Measurements from ENCODE around the gene GOPC.

The GOPC gene

DNA sequence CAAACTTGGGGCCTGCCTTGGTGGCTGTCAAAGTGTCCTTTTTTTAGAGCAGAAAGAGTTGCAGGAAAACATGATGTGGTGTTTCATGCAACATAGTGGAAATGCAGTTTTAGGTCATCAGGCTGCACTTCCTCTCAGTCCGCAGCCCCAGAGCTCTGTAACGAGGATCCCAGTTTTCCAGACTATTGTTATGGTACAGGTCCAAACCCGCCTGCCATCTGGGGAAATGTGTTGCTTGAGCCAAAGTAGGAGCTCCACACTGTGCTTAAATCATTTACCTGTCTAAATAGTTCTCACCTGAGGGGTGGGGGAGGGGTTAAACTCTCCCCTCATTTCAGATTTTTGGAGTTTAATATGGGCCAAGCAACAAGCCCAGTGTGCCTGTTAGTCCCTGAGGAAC is 59.8 kb downstream of the GOPC start:
- TF ChIP-seq TAF1 (IDR thresholded peaks at IDR 0.05; ENCODE audit: low read depth) (no peak), TEAD4 (IDR thresholded peaks at IDR 0.05) (no peak), CREB1 (IDR thresholded peaks at IDR 0.05; ENCODE audit: low read depth) (no peak), EGR1 (IDR thresholded peaks at IDR 0.05) (no peak), YY1 (IDR thresholded peaks at IDR 0.05; ENCODE audit: low read depth) (no peak), TCF12 (IDR thresholded peaks at IDR 0.05; ENCODE audit: low read depth) (no peak), ZBTB7A (IDR thresholded peaks at IDR 0.05; ENCODE audit: low read depth) (no peak), EP300 (IDR thresholded peaks at IDR 0.05; ENCODE audit: borderline replicate concordance) (no peak), RAD21 (IDR thresholded peaks at IDR 0.05; ENCODE audit: low read depth) (no peak), NFIC (IDR thresholded peaks at IDR 0.05) (no peak), FOXM1 (IDR thresholded peaks at IDR 0.05; ENCODE audit: borderline replicate concordance, low read depth) (no peak)
- TF ChIP-seq, protein P1, sequence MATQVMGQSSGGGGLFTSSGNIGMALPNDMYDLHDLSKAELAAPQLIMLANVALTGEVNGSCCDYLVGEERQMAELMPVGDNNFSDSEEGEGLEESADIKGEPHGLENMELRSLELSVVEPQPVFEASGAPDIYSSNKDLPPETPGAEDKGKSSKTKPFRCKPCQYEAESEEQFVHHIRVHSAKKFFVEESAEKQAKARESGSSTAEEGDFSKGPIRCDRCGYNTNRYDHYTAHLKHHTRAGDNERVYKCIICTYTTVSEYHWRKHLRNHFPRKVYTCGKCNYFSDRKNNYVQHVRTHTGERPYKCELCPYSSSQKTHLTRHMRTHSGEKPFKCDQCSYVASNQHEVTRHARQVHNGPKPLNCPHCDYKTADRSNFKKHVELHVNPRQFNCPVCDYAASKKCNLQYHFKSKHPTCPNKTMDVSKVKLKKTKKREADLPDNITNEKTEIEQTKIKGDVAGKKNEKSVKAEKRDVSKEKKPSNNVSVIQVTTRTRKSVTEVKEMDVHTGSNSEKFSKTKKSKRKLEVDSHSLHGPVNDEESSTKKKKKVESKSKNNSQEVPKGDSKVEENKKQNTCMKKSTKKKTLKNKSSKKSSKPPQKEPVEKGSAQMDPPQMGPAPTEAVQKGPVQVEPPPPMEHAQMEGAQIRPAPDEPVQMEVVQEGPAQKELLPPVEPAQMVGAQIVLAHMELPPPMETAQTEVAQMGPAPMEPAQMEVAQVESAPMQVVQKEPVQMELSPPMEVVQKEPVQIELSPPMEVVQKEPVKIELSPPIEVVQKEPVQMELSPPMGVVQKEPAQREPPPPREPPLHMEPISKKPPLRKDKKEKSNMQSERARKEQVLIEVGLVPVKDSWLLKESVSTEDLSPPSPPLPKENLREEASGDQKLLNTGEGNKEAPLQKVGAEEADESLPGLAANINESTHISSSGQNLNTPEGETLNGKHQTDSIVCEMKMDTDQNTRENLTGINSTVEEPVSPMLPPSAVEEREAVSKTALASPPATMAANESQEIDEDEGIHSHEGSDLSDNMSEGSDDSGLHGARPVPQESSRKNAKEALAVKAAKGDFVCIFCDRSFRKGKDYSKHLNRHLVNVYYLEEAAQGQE (IDR thresholded peaks at IDR 0.05; ENCODE audit: low read depth) = no peak
- TF ChIP-seq, protein P2, sequence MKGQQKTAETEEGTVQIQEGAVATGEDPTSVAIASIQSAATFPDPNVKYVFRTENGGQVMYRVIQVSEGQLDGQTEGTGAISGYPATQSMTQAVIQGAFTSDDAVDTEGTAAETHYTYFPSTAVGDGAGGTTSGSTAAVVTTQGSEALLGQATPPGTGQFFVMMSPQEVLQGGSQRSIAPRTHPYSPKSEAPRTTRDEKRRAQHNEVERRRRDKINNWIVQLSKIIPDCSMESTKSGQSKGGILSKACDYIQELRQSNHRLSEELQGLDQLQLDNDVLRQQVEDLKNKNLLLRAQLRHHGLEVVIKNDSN (IDR thresholded peaks at IDR 0.05) = no peak
- TF ChIP-seq, protein P3, sequence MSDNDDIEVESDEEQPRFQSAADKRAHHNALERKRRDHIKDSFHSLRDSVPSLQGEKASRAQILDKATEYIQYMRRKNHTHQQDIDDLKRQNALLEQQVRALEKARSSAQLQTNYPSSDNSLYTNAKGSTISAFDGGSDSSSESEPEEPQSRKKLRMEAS (IDR thresholded peaks at IDR 0.05) = no peak

DNA sequence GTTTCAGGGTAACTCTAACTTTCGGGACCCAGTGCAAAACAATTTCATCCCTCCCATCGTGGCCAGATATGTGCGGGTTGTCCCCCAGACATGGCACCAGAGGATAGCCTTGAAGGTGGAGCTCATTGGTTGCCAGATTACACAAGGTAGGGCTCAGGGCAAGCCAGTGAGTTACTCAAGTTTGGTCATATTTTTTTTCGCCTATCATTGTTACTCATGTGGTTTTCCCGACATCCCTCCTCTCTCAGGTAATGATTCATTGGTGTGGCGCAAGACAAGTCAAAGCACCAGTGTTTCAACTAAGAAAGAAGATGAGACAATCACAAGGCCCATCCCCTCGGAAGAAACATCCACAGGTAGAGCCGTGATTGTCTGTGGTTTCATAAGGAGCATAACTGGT is 61.6 kb downstream of the GOPC start:
- TF ChIP-seq CEBPB (IDR thresholded peaks at IDR 0.05) (no peak), FOXM1 (IDR thresholded peaks at IDR 0.05; ENCODE audit: borderline replicate concordance, low read depth) (no peak), RAD21 (IDR thresholded peaks at IDR 0.05; ENCODE audit: low read depth) (no peak), EP300 (IDR thresholded peaks at IDR 0.05; ENCODE audit: borderline replicate concordance) (no peak), YY1 (IDR thresholded peaks at IDR 0.05; ENCODE audit: low read depth) (no peak), EGR1 (IDR thresholded peaks at IDR 0.05) (no peak), CREB1 (IDR thresholded peaks at IDR 0.05; ENCODE audit: low read depth) (no peak), TEAD4 (IDR thresholded peaks at IDR 0.05) (no peak), TAF1 (IDR thresholded peaks at IDR 0.05; ENCODE audit: low read depth) (no peak), TCF12 (IDR thresholded peaks at IDR 0.05; ENCODE audit: low read depth) (no peak), NFIC (IDR thresholded peaks at IDR 0.05) (no peak), ZBTB7A (IDR thresholded peaks at IDR 0.05; ENCODE audit: low read depth) (no peak)
- TF ChIP-seq, protein P1 (IDR thresholded peaks at IDR 0.05; ENCODE audit: low read depth) = no peak
- TF ChIP-seq, protein P2 (IDR thresholded peaks at IDR 0.05) = no peak
- TF ChIP-seq, protein P3 (IDR thresholded peaks at IDR 0.05) = no peak

DNA sequence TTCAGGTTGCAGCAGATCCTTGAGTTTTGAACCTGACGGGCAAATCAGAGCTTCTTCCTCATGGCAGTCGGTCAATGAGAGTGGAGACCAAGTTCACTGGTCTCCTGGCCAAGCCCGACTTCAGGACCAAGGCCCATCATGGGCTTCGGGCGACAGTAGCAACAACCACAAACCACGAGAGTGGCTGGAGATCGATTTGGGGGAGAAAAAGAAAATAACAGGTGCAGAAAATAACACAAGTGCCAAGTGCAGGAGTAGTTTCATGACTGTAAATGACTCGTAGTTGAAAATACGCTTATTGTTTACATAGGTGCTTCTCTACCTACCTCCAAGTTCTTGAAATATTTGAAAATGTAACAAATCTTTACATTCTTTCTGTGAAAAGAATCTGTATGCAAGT is 63.7 kb downstream of the GOPC start:
- TF ChIP-seq FOXM1 (IDR thresholded peaks at IDR 0.05; ENCODE audit: borderline replicate concordance, low read depth) (no peak), TAF1 (IDR thresholded peaks at IDR 0.05; ENCODE audit: low read depth) (no peak), EP300 (IDR thresholded peaks at IDR 0.05; ENCODE audit: borderline replicate concordance) (no peak), TEAD4 (IDR thresholded peaks at IDR 0.05) (no peak), YY1 (IDR thresholded peaks at IDR 0.05; ENCODE audit: low read depth) (no peak), CEBPB (IDR thresholded peaks at IDR 0.05) (no peak)
- TF ChIP-seq, protein P3 (IDR thresholded peaks at IDR 0.05) = no peak
- TF ChIP-seq, protein P2 (IDR thresholded peaks at IDR 0.05) = no peak

DNA sequence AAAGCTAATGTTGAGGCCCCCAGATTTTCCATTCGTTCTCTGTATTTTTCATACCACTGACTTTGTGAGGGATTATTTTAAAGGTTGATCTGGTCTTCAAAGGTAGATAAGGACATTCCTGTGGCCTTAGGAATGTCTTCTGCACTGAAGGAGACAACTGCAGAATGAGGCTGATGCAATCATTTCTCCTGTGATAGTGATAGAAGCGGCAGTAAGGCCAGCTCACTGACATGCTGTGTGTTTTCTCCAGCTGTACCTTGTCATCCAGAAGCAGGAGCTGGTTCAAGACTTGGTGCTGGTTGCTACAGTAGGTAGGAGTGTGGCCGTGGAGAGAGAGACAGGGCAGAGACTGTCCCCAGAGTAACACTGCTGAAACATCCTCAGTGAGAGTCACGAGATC is 66.0 kb downstream of the GOPC start:
- TF ChIP-seq, protein P1 (IDR thresholded peaks at IDR 0.05; ENCODE audit: low read depth) = no peak
- TF ChIP-seq, protein P2 (IDR thresholded peaks at IDR 0.05) = no peak
- TF ChIP-seq FOXM1 (IDR thresholded peaks at IDR 0.05; ENCODE audit: borderline replicate concordance, low read depth) = no peak
- no peak for TF ChIP-seq TAF1 (IDR thresholded peaks at IDR 0.05; ENCODE audit: low read depth)
